ENCODE results near the gene NSUN6. TPM values are rescaled to one million over a fixed set of nuclear protein-coding genes. Genes with fewer than 3 reads are reported as not detected.
"Not testable (repeated sequence)": the region's sequence is repeated elsewhere in the genome, so short reads cannot be mapped to it uniquely, and the experiment has no call there.

Gene NSUN6
- total RNA-seq, 1 donor from 2014 or later, result 10.8 TPM

GRCh38 chr10:18647945-18648344, 3.4 kb downstream of the NSUN6 start:
- FAIRE-seq, result no peak
- TF ChIP-seq CTCF (IDR thresholded peaks at IDR 0.05; ENCODE audit: insufficient read depth, low read length, severe bottlenecking), result no peak
- DNase-seq (ENCODE audit: low read depth), result no peak

GRCh38 chr10:18647151-18647550, 4.2 kb downstream of the NSUN6 start:
- no peak for FAIRE-seq

More at GRCh38 chr10:18647945-18648344, 3.4 kb downstream of the NSUN6 start:
- H3K36me3 ChIP-seq (ENCODE audit: control insufficient read depth, insufficient read depth, low read length), result no peaks in the 10 kb centered on the region
- no peak overlapping the region for H3K4me3 ChIP-seq (ENCODE audit: low read depth, low read length)
- no peaks in the 10 kb centered on the region for H3K27me3 ChIP-seq (ENCODE audit: control insufficient read depth, insufficient read depth, low read length)

GRCh38 chr10:18639719-18640118, 11.7 kb downstream of the NSUN6 start:
- not testable (repeated sequence) for H3K4me3 ChIP-seq (ENCODE audit: low read depth, low read length); H3K36me3 ChIP-seq (ENCODE audit: control insufficient read depth, insufficient read depth, low read length); DNase-seq (ENCODE audit: low read depth); H3K27me3 ChIP-seq (ENCODE audit: control insufficient read depth, insufficient read depth, low read length); FAIRE-seq

More at GRCh38 chr10:18647151-18647550, 4.2 kb downstream of the NSUN6 start:
- DNase-seq (ENCODE audit: low read depth), result no peak
- TF ChIP-seq CTCF (IDR thresholded peaks at IDR 0.05; ENCODE audit: insufficient read depth, low read length, severe bottlenecking), result no peak
- no peaks in the 10 kb centered on the region for H3K36me3 ChIP-seq (ENCODE audit: control insufficient read depth, insufficient read depth, low read length)
- H3K27me3 ChIP-seq (ENCODE audit: control insufficient read depth, insufficient read depth, low read length), result no peaks in the 10 kb centered on the region
- no peak overlapping the region for H3K4me3 ChIP-seq (ENCODE audit: low read depth, low read length)

GRCh38 chr10:18637400-18637799, 14.0 kb downstream of the NSUN6 start:
- not testable (repeated sequence) for H3K27me3 ChIP-seq (ENCODE audit: control insufficient read depth, insufficient read depth, low read length); H3K36me3 ChIP-seq (ENCODE audit: control insufficient read depth, insufficient read depth, low read length); DNase-seq (ENCODE audit: low read depth); FAIRE-seq; H3K4me3 ChIP-seq (ENCODE audit: low read depth, low read length)

GRCh38 chr10:18635995-18636394, 15.4 kb downstream of the NSUN6 start:
- FAIRE-seq, result no peak
- TF ChIP-seq CTCF (IDR thresholded peaks at IDR 0.05; ENCODE audit: insufficient read depth, low read length, severe bottlenecking), result no peak
- DNase-seq (ENCODE audit: low read depth), result no peak
- Histone ChIP-seq H3K4me3 (ENCODE audit: low read depth, low read length) (no peak overlapping the region), H3K27me3 (ENCODE audit: control insufficient read depth, insufficient read depth, low read length) (no peaks in the 10 kb centered on the region), H3K36me3 (ENCODE audit: control insufficient read depth, insufficient read depth, low read length) (no peaks in the 10 kb centered on the region)

GRCh38 chr10:18632500-18632899, 18.9 kb downstream of the NSUN6 start:
- FAIRE-seq; H3K36me3 ChIP-seq (ENCODE audit: control insufficient read depth, insufficient read depth, low read length); H3K4me3 ChIP-seq (ENCODE audit: low read depth, low read length); DNase-seq (ENCODE audit: low read depth); H3K27me3 ChIP-seq (ENCODE audit: control insufficient read depth, insufficient read depth, low read length): not testable (repeated sequence)

GRCh38 chr10:18627452-18628018, 23.9 kb downstream of the NSUN6 start:
- not testable (repeated sequence) for H3K27me3 ChIP-seq (ENCODE audit: control insufficient read depth, insufficient read depth, low read length); FAIRE-seq; H3K36me3 ChIP-seq (ENCODE audit: control insufficient read depth, insufficient read depth, low read length)
- H3K4me3 ChIP-seq (ENCODE audit: low read depth, low read length), result peak overlapping the region; percentile 45
- DNase-seq (ENCODE audit: low read depth), result peak; percentile 86

- no peak for TF ChIP-seq CTCF (IDR thresholded peaks at IDR 0.05; ENCODE audit: insufficient read depth, low read length, severe bottlenecking)
- no peak for FAIRE-seq
Measured at GRCh38 chr10:18625886-18626285, 25.5 kb downstream of the NSUN6 start.

GRCh38 chr10:18623671-18624070, 27.7 kb downstream of the NSUN6 start:
- FAIRE-seq; H3K4me3 ChIP-seq (ENCODE audit: low read depth, low read length); H3K36me3 ChIP-seq (ENCODE audit: control insufficient read depth, insufficient read depth, low read length); H3K27me3 ChIP-seq (ENCODE audit: control insufficient read depth, insufficient read depth, low read length); DNase-seq (ENCODE audit: low read depth): not testable (repeated sequence)

More at GRCh38 chr10:18625886-18626285, 25.5 kb downstream of the NSUN6 start:
- no peak overlapping the region for H3K4me3 ChIP-seq (ENCODE audit: low read depth, low read length)
- H3K36me3 ChIP-seq (ENCODE audit: control insufficient read depth, insufficient read depth, low read length), result no peaks in the 10 kb centered on the region
- no peak for DNase-seq (ENCODE audit: low read depth)
- H3K27me3 ChIP-seq (ENCODE audit: control insufficient read depth, insufficient read depth, low read length), result no peaks in the 10 kb centered on the region
